Measurements from ENCODE around the gene ITGA6.

The ITGA6 gene

DNA sequence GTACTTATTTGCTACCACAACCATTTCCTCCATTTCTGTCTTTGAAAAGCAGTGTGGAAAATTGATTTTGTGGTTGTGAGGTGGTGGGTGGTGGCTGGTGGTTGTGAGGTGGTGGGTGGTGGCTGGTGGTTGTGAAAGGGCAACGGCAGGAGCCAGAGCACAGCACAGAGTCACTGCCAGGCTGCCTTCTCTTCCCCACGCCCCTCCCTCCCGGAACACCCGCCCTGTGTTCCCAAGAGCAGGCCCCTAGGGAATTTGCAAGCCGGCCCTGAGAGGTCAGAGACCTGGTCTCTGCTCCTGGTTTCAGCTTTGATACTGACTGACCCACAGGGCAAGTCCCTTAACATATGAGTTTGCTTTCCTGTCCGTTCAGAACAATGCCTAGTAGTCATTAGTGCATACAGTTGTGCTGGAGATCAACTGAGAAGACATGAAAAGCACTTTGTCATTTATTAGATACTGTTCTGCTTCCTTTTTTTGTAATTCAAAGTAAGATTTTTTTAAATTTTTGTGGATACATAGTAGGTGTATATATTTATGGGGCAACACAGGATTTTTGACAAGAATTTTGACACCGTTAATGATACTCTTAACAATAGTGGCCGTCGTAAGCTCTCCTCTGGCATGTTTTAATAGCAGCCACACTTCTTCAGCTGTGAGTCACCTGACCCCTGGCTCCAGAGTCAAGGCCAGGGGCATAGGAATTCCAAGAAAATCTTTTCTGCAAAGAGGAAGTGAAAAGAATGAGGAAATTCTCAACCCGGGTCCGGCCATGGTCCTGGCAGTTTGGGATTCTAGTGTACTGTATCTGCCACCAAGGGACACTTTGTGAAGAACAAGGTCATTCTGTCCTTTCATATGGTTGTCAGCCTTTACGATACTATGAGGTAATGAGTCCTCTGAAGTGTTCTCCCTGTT is 53.2 kb downstream of the ITGA6 start:
- Histone ChIP-seq H3K36me3 (ENCODE audit: control insufficient read depth in 1 of 2, insufficient read depth in 2 of 2, low read length in 2 of 2) (peaks cover 37 to 62% of the 10 kb centered on the region in 2 donors), H3K4me3 (ENCODE audit: low read depth in 1 of 2, low read length in 2 of 2) (no peak overlapping the region), H3K27ac (ENCODE audit: low read depth, low read length) (no peak overlapping the region), H3K9me3 (ENCODE audit: control insufficient read depth in 1 of 2, low read length in 2 of 2) (no peaks in the 10 kb centered on the region), H3K4me1 (ENCODE audit: control insufficient read depth in 1 of 2, insufficient read depth in 2 of 2, low read length in 2 of 2) (no peaks in the 10 kb centered on the region), H3K27me3 (ENCODE audit: control insufficient read depth in 1 of 2, insufficient read depth in 2 of 2, low read length in 2 of 2) (no peaks in the 10 kb centered on the region), H3K9ac (ENCODE audit: low read depth in 1 of 2, low read length in 2 of 2) (no peak overlapping the region)

DNA sequence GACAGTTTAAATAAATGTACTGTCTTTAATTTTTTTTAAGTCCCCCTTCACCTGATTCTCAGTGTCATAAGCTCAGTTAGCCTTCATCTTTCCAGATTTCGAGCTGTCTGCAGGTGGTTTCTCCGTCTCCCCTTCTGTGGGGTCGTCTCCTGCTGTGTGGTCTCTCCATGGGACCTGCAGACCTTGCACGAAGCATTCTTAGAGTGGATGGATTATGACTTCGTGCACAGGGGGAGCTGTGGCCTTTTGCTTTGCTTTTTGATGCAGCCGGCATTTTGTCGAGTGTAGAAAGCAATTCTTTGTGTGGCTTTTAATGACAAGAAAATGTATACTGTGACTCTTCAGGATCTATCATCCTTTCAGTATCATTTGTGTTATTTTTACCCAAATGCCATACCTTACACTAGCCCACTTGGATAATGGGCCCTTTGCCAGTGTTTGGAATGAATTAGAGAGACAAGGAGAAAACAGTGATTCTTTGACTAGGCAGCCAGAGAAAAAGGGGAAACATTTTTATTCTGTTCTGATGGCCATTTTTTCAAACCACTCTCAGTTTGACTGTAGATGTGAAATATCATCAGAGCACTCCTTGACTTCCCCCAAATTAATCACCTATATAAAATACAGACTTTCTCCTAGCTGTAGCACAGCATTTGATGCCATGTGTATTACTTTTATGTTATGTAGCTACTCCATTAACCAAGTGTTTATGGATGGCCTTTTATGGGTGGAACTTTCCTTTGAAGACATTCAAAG is 54.3 kb downstream of the ITGA6 start:
- H3K9me3 ChIP-seq (ENCODE audit: control insufficient read depth in 1 of 2, low read length in 2 of 2), result no peaks in the 10 kb centered on the region
- H3K27ac ChIP-seq (ENCODE audit: low read depth, low read length), result no peak overlapping the region
- H3K9ac ChIP-seq (ENCODE audit: low read depth in 1 of 2, low read length in 2 of 2), result no peak overlapping the region
- peaks cover 40 to 69% of the 10 kb centered on the region in 2 donors for H3K36me3 ChIP-seq (ENCODE audit: control insufficient read depth in 1 of 2, insufficient read depth in 2 of 2, low read length in 2 of 2)
- H3K4me1 ChIP-seq (ENCODE audit: control insufficient read depth in 1 of 2, insufficient read depth in 2 of 2, low read length in 2 of 2), result no peaks in the 10 kb centered on the region
- no peak overlapping the region for H3K4me3 ChIP-seq (ENCODE audit: low read depth in 1 of 2, low read length in 2 of 2)
- H3K27me3 ChIP-seq (ENCODE audit: control insufficient read depth in 1 of 2, insufficient read depth in 2 of 2, low read length in 2 of 2), result no peaks in the 10 kb centered on the region

DNA sequence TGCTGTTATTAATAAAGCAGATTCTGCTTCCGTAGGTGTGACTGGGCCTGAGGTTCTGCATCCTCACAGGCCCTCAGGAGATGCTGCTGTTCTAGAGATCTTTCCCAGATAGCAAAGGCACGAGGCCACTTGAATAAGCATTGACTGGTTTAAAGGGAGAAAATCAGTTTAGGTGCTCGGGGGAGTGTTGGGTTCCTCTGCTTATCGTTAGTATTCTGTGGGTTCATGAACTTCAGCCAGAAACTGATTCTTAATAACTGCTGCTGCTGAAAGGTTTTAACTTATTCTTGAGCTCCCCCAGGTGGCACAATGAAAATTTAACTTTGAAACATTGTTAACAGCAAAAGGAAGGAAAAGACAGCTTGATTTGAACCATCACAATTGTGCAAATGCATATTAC is 56.9 kb downstream of the ITGA6 start:
- no peak overlapping the region for H3K27ac ChIP-seq (ENCODE audit: low read depth, low read length)
- no peaks in the 10 kb centered on the region for H3K27me3 ChIP-seq (ENCODE audit: control insufficient read depth in 1 of 2, insufficient read depth in 2 of 2, low read length in 2 of 2)
- H3K9me3 ChIP-seq (ENCODE audit: control insufficient read depth in 1 of 2, low read length in 2 of 2), result no peaks in the 10 kb centered on the region
- no peak overlapping the region for H3K9ac ChIP-seq (ENCODE audit: low read depth in 1 of 2, low read length in 2 of 2)
- H3K4me1 ChIP-seq (ENCODE audit: control insufficient read depth in 1 of 2, insufficient read depth in 2 of 2, low read length in 2 of 2), result no peaks in the 10 kb centered on the region
- peaks cover 42 to 74% of the 10 kb centered on the region in 2 donors for H3K36me3 ChIP-seq (ENCODE audit: control insufficient read depth in 1 of 2, insufficient read depth in 2 of 2, low read length in 2 of 2)
- H3K4me3 ChIP-seq (ENCODE audit: low read depth in 1 of 2, low read length in 2 of 2), result no peak overlapping the region

DNA sequence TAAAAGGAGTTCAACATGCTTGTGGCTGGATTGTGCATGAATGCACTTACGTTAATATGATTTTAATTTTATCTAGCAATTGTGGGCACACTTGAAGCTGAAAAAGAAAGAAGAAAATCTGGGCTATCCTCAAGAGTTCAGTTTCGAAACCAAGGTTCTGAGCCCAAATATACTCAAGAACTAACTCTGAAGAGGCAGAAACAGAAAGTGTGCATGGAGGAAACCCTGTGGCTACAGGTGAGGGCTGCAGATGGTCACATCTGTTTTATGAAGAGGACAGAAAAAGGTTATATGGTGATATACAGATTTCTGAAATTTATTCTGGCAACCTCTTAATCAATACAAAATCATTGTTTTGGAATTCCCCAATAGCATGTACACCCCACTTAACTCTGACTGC is 57.3 kb downstream of the ITGA6 start:
- Histone ChIP-seq H3K4me3 (ENCODE audit: low read depth in 1 of 2, low read length in 2 of 2) (no peak overlapping the region), H3K27ac (ENCODE audit: low read depth, low read length) (no peak overlapping the region), H3K4me1 (ENCODE audit: control insufficient read depth in 1 of 2, insufficient read depth in 2 of 2, low read length in 2 of 2) (no peaks in the 10 kb centered on the region), H3K27me3 (ENCODE audit: control insufficient read depth in 1 of 2, insufficient read depth in 2 of 2, low read length in 2 of 2) (no peaks in the 10 kb centered on the region), H3K36me3 (ENCODE audit: control insufficient read depth in 1 of 2, insufficient read depth in 2 of 2, low read length in 2 of 2) (peaks cover 46 to 74% of the 10 kb centered on the region in 2 donors), H3K9ac (ENCODE audit: low read depth in 1 of 2, low read length in 2 of 2) (no peak overlapping the region), H3K9me3 (ENCODE audit: control insufficient read depth in 1 of 2, low read length in 2 of 2) (no peaks in the 10 kb centered on the region)

DNA sequence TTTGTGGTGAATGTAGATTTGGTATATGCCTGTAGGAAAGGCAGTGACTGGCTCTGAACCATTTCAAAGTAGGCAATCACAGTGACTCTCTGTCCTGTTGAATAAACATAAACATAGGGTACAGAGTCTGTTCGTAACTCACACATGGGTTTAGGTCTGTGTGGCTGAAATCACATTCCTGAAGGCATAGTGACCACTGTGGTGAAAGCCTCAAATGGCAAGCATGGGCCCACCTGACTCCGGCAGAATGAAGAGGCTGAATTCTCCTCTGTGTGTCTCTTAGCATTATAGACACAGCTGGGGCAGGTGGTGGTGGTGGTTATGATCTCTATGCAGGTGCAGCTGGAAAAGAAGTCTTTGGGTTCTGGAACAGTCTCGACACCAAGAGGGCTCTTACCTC is 61.2 kb downstream of the ITGA6 start:
- Histone ChIP-seq H3K9me3 (ENCODE audit: control insufficient read depth in 1 of 2, low read length in 2 of 2) (no peaks in the 10 kb centered on the region), H3K4me3 (ENCODE audit: low read depth in 1 of 2, low read length in 2 of 2) (no peak overlapping the region), H3K9ac (ENCODE audit: low read depth in 1 of 2, low read length in 2 of 2) (no peak overlapping the region), H3K36me3 (ENCODE audit: control insufficient read depth in 1 of 2, insufficient read depth in 2 of 2, low read length in 2 of 2) (peaks cover 73 to 91% of the 10 kb centered on the region in 2 donors), H3K27ac (ENCODE audit: low read depth, low read length) (no peak overlapping the region), H3K4me1 (ENCODE audit: control insufficient read depth in 1 of 2, insufficient read depth in 2 of 2, low read length in 2 of 2) (no peaks in the 10 kb centered on the region), H3K27me3 (ENCODE audit: control insufficient read depth in 1 of 2, insufficient read depth in 2 of 2, low read length in 2 of 2) (no peaks in the 10 kb centered on the region)

DNA sequence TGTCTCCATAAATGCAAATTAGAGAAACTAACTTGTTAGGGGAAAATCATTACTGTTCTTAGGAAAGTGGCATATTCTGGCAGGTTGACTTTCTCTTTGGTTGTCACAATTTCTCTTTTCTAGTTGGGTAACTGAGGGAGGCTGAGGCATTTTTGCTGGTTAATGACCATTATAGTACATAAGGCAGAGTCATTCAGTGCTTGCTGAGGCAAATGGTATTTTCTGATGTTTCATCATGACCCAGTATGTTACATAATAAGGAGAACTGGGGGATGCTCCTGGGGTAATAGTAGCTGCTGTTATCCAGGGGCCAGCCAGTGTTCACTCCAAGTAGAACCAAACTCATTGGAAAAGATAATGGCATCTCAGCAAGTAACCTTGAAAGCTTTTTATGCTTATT is 62.3 kb downstream of the ITGA6 start:
- Histone ChIP-seq H3K27ac (ENCODE audit: low read depth, low read length) (no peak overlapping the region), H3K36me3 (ENCODE audit: control insufficient read depth in 1 of 2, insufficient read depth in 2 of 2, low read length in 2 of 2) (peaks cover 73 to 99% of the 10 kb centered on the region in 2 donors), H3K9ac (ENCODE audit: low read depth in 1 of 2, low read length in 2 of 2) (no peak overlapping the region), H3K4me1 (ENCODE audit: control insufficient read depth in 1 of 2, insufficient read depth in 2 of 2, low read length in 2 of 2) (no peaks in the 10 kb centered on the region), H3K27me3 (ENCODE audit: control insufficient read depth in 1 of 2, insufficient read depth in 2 of 2, low read length in 2 of 2) (no peaks in the 10 kb centered on the region), H3K4me3 (ENCODE audit: low read depth in 1 of 2, low read length in 2 of 2) (no peak overlapping the region), H3K9me3 (ENCODE audit: control insufficient read depth in 1 of 2, low read length in 2 of 2) (no peaks in the 10 kb centered on the region)

DNA sequence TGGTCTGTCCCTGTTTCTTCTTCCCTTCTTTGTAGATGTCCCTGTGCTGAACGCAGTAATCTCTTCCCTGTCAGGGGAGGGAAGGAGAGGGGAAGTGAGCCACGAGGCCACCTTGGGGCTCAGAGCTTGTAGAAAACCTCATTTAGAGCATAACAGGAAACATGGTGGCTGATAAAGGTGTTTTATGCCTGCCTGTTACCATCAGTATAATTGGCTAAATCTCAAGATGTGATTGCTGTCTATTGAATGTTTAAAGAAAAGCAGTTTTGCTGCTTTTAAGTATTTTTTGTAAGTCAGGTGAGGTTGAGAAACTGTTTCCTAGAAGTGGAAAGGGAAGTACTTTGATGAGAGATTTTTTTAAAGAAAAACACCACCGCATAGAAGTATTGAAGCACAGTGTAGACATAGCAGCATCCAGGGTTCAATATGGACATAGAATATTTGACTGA is 68.8 kb downstream of the ITGA6 start:
- Histone ChIP-seq H3K27me3 (ENCODE audit: control insufficient read depth in 1 of 2, insufficient read depth in 2 of 2, low read length in 2 of 2) (no peaks in the 10 kb centered on the region), H3K36me3 (ENCODE audit: control insufficient read depth in 1 of 2, insufficient read depth in 2 of 2, low read length in 2 of 2) (peaks cover 49 to 83% of the 10 kb centered on the region in 2 donors), H3K9ac (ENCODE audit: low read depth in 1 of 2, low read length in 2 of 2) (no peak overlapping the region), H3K27ac (ENCODE audit: low read depth, low read length) (no peak overlapping the region), H3K4me1 (ENCODE audit: control insufficient read depth in 1 of 2, insufficient read depth in 2 of 2, low read length in 2 of 2) (peaks cover 0 to 3% of the 10 kb centered on the region in 2 donors), H3K9me3 (ENCODE audit: control insufficient read depth in 1 of 2, low read length in 2 of 2) (no peaks in the 10 kb centered on the region), H3K4me3 (ENCODE audit: low read depth in 1 of 2, low read length in 2 of 2) (no peak overlapping the region)

DNA sequence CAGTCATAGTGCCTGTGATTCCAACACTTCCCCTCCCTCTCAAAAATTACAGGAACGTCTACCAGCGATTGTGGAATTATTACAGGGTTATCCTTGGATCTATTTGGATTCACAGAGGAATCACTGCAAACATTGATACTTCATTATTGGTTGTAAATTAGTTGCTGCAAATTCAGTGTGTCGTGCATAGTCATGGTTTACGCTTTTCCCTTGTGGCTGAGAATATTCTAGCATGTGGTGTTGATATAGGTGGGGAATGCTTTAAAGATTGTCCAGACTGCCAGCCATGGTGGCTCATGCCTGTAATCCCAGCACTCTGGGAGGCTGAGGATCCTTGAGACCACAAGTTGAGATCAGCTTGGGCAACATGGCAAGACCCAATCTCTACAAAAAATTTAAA is 79.8 kb downstream of the ITGA6 start:
- Histone ChIP-seq H3K4me1 (ENCODE audit: control insufficient read depth in 1 of 2, insufficient read depth in 2 of 2, low read length in 2 of 2) (peaks cover 0 to 4% of the 10 kb centered on the region in 2 donors), H3K27ac (ENCODE audit: low read depth, low read length) (no peak overlapping the region), H3K9ac (ENCODE audit: low read depth in 1 of 2, low read length in 2 of 2) (no peak overlapping the region), H3K36me3 (ENCODE audit: control insufficient read depth in 1 of 2, insufficient read depth in 2 of 2, low read length in 2 of 2) (peaks cover 29 to 51% of the 10 kb centered on the region in 2 donors), H3K4me3 (ENCODE audit: low read depth in 1 of 2, low read length in 2 of 2) (no peak overlapping the region), H3K27me3 (ENCODE audit: control insufficient read depth in 1 of 2, insufficient read depth in 2 of 2, low read length in 2 of 2) (no peaks in the 10 kb centered on the region), H3K9me3 (ENCODE audit: control insufficient read depth in 1 of 2, low read length in 2 of 2) (peaks cover 1 to 13% of the 10 kb centered on the region in 2 donors)

DNA sequence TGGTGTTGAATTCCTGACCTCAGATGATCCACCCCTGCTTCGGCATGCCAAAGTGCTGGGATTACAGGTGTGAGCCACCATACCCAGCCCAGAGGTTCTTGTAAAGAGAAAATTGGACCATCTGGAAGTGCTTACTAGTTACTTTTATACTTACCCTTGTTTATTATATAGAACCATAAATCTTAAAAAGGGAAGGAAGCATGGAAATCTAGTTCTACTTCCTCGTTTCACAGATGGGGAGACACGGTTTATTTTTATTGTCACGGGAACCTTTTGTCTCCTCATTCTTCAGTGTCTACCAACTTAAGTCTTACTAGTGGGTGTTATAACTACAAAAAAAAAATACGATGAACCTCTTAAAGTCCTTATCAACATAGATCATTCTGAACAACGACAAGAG is 82.7 kb downstream of the ITGA6 start:
- Histone ChIP-seq H3K9me3 (ENCODE audit: control insufficient read depth in 1 of 2, low read length in 2 of 2) (peaks cover 14 to 27% of the 10 kb centered on the region in 2 donors), H3K4me3 (ENCODE audit: low read depth in 1 of 2, low read length in 2 of 2) (no peak overlapping the region), H3K4me1 (ENCODE audit: control insufficient read depth in 1 of 2, insufficient read depth in 2 of 2, low read length in 2 of 2) (peaks cover 0 to 4% of the 10 kb centered on the region in 2 donors), H3K27me3 (ENCODE audit: control insufficient read depth in 1 of 2, insufficient read depth in 2 of 2, low read length in 2 of 2) (no peaks in the 10 kb centered on the region), H3K9ac (ENCODE audit: low read depth in 1 of 2, low read length in 2 of 2) (no peak overlapping the region), H3K27ac (ENCODE audit: low read depth, low read length) (no peak overlapping the region), H3K36me3 (ENCODE audit: control insufficient read depth in 1 of 2, insufficient read depth in 2 of 2, low read length in 2 of 2) (peaks cover 19 to 28% of the 10 kb centered on the region in 2 donors)

DNA sequence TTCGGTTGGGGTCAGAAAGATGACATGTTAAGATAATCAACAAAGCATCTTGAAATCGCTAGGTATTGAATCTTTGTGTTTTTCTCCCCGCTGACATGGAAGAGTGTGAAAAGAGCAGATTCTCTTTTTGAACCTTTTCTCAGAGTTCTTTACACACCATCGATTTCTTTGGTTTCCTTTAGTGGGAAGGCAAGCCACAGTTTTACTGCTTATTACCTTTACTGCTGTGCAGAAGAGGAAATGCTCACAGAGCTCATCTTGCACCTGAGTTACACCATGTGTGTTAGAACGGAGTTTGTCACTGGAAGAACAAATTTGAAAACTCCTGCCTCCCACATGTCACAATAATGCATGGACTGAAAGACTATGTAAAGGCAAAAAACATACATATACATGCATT is 83.2 kb downstream of the ITGA6 start:
- peaks cover 0 to 4% of the 10 kb centered on the region in 2 donors for H3K4me1 ChIP-seq (ENCODE audit: control insufficient read depth in 1 of 2, insufficient read depth in 2 of 2, low read length in 2 of 2)
- H3K27ac ChIP-seq (ENCODE audit: low read depth, low read length), result no peak overlapping the region
- no peak overlapping the region for H3K4me3 ChIP-seq (ENCODE audit: low read depth in 1 of 2, low read length in 2 of 2)
- peaks cover 14 to 27% of the 10 kb centered on the region in 2 donors for H3K9me3 ChIP-seq (ENCODE audit: control insufficient read depth in 1 of 2, low read length in 2 of 2)
- no peaks in the 10 kb centered on the region for H3K27me3 ChIP-seq (ENCODE audit: control insufficient read depth in 1 of 2, insufficient read depth in 2 of 2, low read length in 2 of 2)
- no peak overlapping the region for H3K9ac ChIP-seq (ENCODE audit: low read depth in 1 of 2, low read length in 2 of 2)
- H3K36me3 ChIP-seq (ENCODE audit: control insufficient read depth in 1 of 2, insufficient read depth in 2 of 2, low read length in 2 of 2), result peaks cover 19 to 23% of the 10 kb centered on the region in 2 donors

Data from duodenal mucosa (tissue), 2 donors.